Naive thymus-derived CD8-positive, alpha-beta T cell (primary cell): ENCODE results near the gene LZIC. TPM values are rescaled to one million over a fixed set of nuclear protein-coding genes. Genes with fewer than 3 reads are reported as not detected.

ENCODE experiments used
- ATAC-seq, 2 donors: fragments of 150-1000 bp; cut with Tn5 transposase in 1 of 2; sonication (Bioruptor Pico), chemical (Tn5 transposase) in 1 of 2; 1 replicate in 1 of 2; 2 replicates in 1 of 2; pipeline ENCODE4 v1.10.0; 2021; ENCODE audit warnings: mild to moderate bottlenecking in 2 of 2, moderate library complexity in 2 of 2
- POLR2A ChIA-PET: fragments of 350-600 bp; sonication (Branson Sonifier 250); formaldehyde crosslinking; loops from one replicate; lab custom pipeline; 2021; ENCODE audit warnings: antibody characterized with exemption; lab: Charles Lee
- DNase-seq, 10 donors: peaks; one replicate each; pipeline versions ENCODE4 v3.0.0 to v3.0.0-alpha.2; 2020 to 2022
- H3K27ac Mint-ChIP-seq, 10 donors: one replicate each; pipeline ENCODE4 v1.8.0; 2020 to 2022; ENCODE audit warnings: mild to moderate bottlenecking in 10 of 10, mixed read lengths in 10 of 10, moderate library complexity in 4 of 10, inconsistent platforms in 1 of 10
- H3K27me3 Mint-ChIP-seq, 5 donors: one replicate each; pipeline ENCODE4 v1.8.0; 2021 to 2022; ENCODE audit warnings: mixed read lengths in 5 of 5
- H3K36me3 Mint-ChIP-seq, 3 donors: one replicate each; pipeline ENCODE4 v1.8.0; 2020 to 2022; ENCODE audit warnings: mixed read lengths in 3 of 3, mild to moderate bottlenecking in 2 of 3, inconsistent platforms in 1 of 3
- H3K4me1 Mint-ChIP-seq, 4 donors: one replicate each; pipeline ENCODE4 v1.8.0; 2021 to 2022; ENCODE audit warnings: mixed read lengths in 4 of 4
- H3K4me3 Mint-ChIP-seq, 10 donors: one replicate each; pipeline ENCODE4 v1.8.0; 2020 to 2022; ENCODE audit warnings: mild to moderate bottlenecking in 10 of 10, mixed read lengths in 10 of 10, moderate library complexity in 6 of 10, inconsistent platforms in 1 of 10
- H3K9me3 Mint-ChIP-seq, 9 donors: one replicate each; pipeline ENCODE4 v1.8.0; 2020 to 2022; ENCODE audit warnings: mixed read lengths in 9 of 9, mild to moderate bottlenecking in 3 of 9, inconsistent platforms in 1 of 9, moderate library complexity in 1 of 9
- polyA plus RNA-seq, 3 donors: library from polyadenylated mRNA; unstranded; fragments of 300-500 nt; fragmentation: Illumina TruSeq; gene quantifications; one replicate each; pipeline ENCODE4 v1.2.3, GENCODE V29; 2021
- total RNA-seq, 8 experiments: library from RNA in 2 of 8; stranded (reverse) in 2 of 8; gene quantifications; one replicate each; pipeline ENCODE4 v1.2.3 and lab custom pipeline; 2021 to 2026

LZIC gene
- total and polyA plus RNA-seq, 5 experiments from 2014 or later: 28.8 to 39.8 (median 34.2) TPM

DNA sequence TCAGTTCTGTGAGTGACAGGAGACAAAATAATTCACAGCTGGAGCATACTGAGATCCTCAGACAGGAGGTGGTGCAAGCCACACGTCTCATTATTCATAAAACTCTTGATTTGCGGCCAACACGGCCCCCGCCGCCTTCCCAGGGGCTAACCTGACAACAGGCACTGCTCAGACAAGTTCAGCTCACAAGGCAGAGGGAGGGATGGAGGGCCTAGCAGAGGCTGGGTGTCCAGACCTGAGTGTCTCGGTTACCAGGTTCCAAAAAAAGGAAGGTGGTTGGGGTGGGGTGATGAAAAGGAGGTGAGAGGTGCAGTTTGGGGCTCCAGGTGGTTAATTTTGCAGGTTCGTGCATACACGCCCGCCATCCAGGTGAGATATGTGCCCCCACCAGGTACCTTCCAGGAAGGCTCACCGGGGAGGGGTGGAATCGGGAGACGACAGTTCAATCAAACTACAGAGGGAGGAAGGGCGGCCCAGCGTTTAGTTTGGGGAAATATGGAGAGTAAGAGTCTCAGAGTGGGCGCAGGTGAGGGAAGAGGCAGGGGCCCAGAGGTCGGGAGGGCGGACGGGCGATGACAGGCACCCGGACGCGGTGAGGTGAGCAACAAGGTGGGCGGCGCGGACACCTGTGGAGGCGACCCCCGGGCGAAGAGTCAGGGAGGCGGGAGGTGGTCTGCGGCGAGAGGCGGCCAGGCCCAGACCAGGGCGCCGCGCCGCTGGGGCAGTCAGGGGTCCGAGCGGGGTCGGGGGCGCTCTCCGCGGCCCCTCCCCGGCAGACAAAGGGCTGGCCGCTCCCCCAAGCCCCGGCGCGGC is 33.8 kb downstream of the LZIC start:
- peaks cover 23 to 42% (median 30%) of the 10 kb centered on the region in 4 donors for H3K4me1 Mint-ChIP-seq
- H3K9me3 Mint-ChIP-seq: no peaks in the 10 kb centered on the region
- peak overlapping the region; percentile 93 to 99 (median 95) for H3K4me3 Mint-ChIP-seq
- H3K27me3 Mint-ChIP-seq: no peaks in the 10 kb centered on the region
- ATAC-seq (no peak), DNase-seq (peak in 7 of 10 donors; percentile 5 to 31 (median 19))
- no peaks in the 10 kb centered on the region for H3K36me3 Mint-ChIP-seq
- POLR2A ChIA-PET: interaction anchor here (0.6 to 1.1 kb wide), 3 partner anchors 33 to 1148 kb away, joined by 3 to 4 read pairs (median 3); partner anchors contain the start of genes LZIC and NMNAT1
- H3K27ac Mint-ChIP-seq: peak overlapping the region; percentile 82 to 94 (median 90)

DNA sequence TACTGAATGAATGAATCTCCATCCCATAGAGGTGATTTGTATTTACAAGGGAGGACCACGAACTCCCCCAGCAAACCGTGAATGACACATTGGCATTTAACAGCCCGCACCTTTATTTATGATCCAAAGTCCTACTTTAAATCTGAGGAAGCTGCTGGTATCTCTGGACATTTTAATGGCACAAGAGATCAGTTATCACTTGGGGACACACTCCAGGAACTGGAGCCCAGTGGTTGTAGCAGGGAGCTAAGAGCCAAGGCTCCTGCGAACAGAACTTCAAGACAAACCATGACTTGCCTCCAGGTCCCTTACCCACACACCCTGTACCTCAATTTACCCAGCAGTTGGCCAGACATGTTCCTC is 34.3 kb downstream of the LZIC start:
- Mint-ChIP-seq H3K27me3 (no peaks in the 10 kb centered on the region), H3K4me3 (peak overlapping the region; percentile 93 to 99 (median 95))
- POLR2A ChIA-PET: interaction anchor here (0.6 to 1.1 kb wide), 3 partner anchors 34 to 1148 kb away, joined by 3 to 4 read pairs (median 3); partner anchors contain the start of genes LZIC and NMNAT1

DNA sequence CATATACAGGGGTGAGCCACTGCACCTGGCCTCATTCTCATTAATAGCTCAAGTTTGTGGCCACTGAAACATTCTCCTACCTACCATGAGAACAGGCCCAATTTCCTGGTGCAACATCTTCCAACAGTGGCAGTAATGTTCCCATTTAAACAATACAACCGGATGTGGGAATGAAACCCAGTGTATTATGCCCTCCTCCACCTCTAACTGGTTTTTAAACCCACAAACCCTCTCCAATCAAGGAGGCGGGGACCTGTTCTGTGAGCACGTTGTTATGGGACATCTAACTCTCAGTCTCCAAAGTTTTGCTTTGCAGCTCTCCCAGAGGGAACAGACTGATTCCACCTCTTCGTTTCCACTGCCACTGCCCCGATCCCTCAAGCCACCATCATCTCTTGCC is 35.8 kb downstream of the LZIC start:
- ATAC-seq (no peak), DNase-seq (no peak)
- peaks cover 23 to 39% (median 30%) of the 10 kb centered on the region in 4 donors for H3K4me1 Mint-ChIP-seq
- peak overlapping the region in 3 of 10 donors; percentile 8 to 58 (median 24) for H3K4me3 Mint-ChIP-seq
- H3K27me3 Mint-ChIP-seq: no peaks in the 10 kb centered on the region
- no peak overlapping the region for H3K27ac Mint-ChIP-seq
- POLR2A ChIA-PET: no interaction called here
- no peaks in the 10 kb centered on the region for H3K36me3 Mint-ChIP-seq
- no peaks in the 10 kb centered on the region for H3K9me3 Mint-ChIP-seq

More for the DNA sequence above, 34.3 kb downstream of the LZIC start:
- Mint-ChIP-seq H3K9me3 (no peaks in the 10 kb centered on the region), H3K27ac (peak overlapping the region; percentile 14 to 93 (median 88)), H3K36me3 (no peaks in the 10 kb centered on the region), H3K4me1 (peaks cover 23 to 42% (median 30%) of the 10 kb centered on the region in 4 donors)
- ATAC-seq (no peak), DNase-seq (no peak)

DNA sequence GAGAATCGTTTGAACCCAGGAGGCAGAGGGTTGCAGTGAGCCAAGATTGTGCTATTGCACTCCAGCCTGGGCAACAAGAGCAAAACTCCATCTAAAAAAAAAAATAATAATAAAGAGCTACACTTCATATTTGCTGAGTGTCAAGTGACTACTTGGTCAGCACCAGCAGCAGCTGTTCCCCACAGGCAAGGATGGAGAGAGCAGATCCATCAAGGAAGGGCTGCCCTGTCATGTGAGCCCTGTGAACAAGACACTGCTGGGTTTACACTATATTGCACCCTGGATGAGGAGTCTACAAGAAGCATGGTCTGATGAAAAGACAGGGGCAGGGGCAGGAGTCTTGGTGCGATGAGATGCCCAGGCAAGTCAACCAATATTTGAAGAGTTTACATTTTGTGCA is 36.7 kb downstream of the LZIC start:
- Mint-ChIP-seq H3K9me3 (no peaks in the 10 kb centered on the region), H3K36me3 (no peaks in the 10 kb centered on the region), H3K27ac (no peak overlapping the region), H3K27me3 (no peaks in the 10 kb centered on the region), H3K4me1 (peaks cover 20 to 32% (median 25%) of the 10 kb centered on the region in 4 donors), H3K4me3 (peak overlapping the region in 2 of 10 donors; percentile 10 to 43)
- POLR2A ChIA-PET: no interaction called here
- no peak for ATAC-seq
- no peak for DNase-seq

DNA sequence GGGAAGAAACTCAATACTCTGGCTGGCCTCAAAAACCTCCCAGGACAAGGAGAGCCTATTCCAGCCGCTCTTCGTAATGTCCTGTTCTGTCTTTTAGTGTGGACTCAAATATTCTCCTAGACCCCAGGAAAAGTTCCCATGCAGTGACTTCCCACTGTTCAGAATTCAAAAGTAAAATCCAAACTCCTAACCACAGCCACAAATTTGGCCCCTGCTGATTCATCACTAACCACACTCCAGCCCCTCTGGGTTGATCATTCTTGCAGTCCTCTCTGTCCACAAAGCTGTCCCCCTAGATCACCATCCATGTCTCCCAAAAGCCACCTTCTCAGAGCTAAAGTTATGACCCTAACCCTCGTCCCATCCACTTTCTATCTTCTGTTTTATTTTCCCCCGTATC is 38.2 kb downstream of the LZIC start:
- Mint-ChIP-seq H3K9me3 (no peaks in the 10 kb centered on the region), H3K27ac (peak overlapping the region in 1 of 10 donors; percentile 60), H3K4me1 (peaks cover 27 to 34% (median 31%) of the 10 kb centered on the region in 4 donors), H3K4me3 (no peak overlapping the region), H3K27me3 (no peaks in the 10 kb centered on the region), H3K36me3 (no peaks in the 10 kb centered on the region)
- DNase-seq: no peak
- ATAC-seq: no peak
- POLR2A ChIA-PET: no interaction called here

DNA sequence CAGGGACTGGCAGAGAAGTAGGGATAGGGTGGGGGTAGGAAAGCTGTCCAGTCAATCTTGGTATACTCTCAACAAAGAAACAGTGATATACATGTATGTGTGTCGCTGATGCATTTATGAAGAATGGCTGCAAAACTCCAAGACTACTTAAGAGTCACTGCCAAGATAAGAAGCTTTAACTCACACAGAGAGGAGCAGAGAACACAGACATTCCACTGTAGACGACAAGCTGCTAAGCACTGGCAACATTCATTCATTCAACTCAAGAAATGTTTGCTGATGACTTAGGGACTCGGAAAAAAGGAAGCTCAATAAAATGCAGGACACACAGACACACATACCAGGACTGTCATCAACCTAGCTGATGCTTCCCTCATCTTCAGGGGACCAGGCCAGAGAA is 38.6 kb downstream of the LZIC start:
- no peaks in the 10 kb centered on the region for H3K36me3 Mint-ChIP-seq
- POLR2A ChIA-PET: interaction anchor here (1.5 kb wide), 1 partner anchor 10 kb away, joined by 4 read pairs; no protein-coding TSS in a partner anchor
- no peak overlapping the region for H3K4me3 Mint-ChIP-seq
- no peaks in the 10 kb centered on the region for H3K9me3 Mint-ChIP-seq
- H3K27ac Mint-ChIP-seq: no peak overlapping the region
- peaks cover 27 to 36% (median 31%) of the 10 kb centered on the region in 4 donors for H3K4me1 Mint-ChIP-seq
- no peaks in the 10 kb centered on the region for H3K27me3 Mint-ChIP-seq
- ATAC-seq (no peak), DNase-seq (no peak)

DNA sequence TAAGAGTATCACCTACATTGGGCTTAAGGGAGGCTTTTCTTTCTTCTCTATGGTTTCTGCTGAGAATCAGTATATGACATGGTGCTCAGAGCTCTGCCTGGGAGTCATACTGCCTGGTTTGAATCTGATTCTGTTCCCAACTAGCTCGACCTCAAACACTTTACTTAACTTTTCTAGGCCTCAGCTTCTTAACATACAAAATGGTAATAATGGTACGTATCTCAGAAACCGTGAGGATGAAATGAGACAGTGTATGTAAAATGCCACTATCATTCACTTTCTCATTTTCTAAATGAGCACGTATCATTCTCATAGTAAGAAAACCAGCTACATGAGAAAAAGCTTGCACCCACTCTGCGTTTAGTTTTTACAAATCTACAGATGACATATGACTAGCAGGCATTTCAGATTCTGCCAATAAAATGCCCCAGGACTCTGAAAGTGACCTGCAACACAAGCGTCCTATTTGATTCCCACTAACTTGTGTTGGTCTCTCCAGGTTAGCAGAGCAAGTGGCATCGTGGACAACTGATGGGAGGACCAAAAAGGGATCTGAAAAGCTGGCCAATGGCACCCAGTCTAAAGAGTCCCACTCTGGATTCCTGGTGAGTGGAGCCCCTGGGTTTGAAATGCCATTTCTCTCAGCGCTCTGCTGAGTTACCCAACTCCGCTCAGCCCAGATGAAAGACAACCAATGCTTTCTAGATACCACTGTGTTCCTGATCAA is 39.2 kb downstream of the LZIC start:
- Mint-ChIP-seq H3K27ac (peak overlapping the region in 1 of 10 donors; percentile 5), H3K4me3 (no peak overlapping the region), H3K36me3 (no peaks in the 10 kb centered on the region), H3K9me3 (no peaks in the 10 kb centered on the region), H3K4me1 (peaks cover 21 to 29% (median 25%) of the 10 kb centered on the region in 4 donors), H3K27me3 (no peaks in the 10 kb centered on the region)
- DNase-seq: no peak
- POLR2A ChIA-PET: interaction anchor here (1.5 kb wide), 1 partner anchor 10 kb away, joined by 4 read pairs; no protein-coding TSS in a partner anchor
- ATAC-seq: no peak

DNA sequence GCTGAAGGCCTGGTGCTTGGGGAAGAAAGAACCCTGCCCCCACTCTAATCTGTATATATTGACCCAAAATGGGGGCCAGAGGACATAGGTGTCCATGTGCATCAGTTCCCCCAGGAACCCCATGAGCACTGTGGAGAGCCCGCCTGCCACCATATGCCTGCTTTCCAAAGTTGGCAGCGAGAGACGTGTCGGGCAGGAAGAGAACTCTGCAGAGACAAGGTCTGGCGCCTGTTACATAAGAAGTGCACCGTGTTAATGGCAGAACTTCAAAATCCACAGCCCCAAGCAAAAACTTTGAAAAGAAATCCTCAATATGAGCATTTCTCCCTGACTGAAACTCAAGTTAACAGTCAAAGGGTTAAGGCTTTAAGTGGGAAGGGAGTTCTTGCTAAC is 41.1 kb downstream of the LZIC start:
- POLR2A ChIA-PET: no interaction called here
- Mint-ChIP-seq H3K36me3 (no peaks in the 10 kb centered on the region), H3K4me3 (no peak overlapping the region), H3K27me3 (no peaks in the 10 kb centered on the region), H3K27ac (no peak overlapping the region), H3K4me1 (peaks cover 12 to 18% (median 15%) of the 10 kb centered on the region in 4 donors), H3K9me3 (no peaks in the 10 kb centered on the region)
- DNase-seq (no peak), ATAC-seq (no peak)

DNA sequence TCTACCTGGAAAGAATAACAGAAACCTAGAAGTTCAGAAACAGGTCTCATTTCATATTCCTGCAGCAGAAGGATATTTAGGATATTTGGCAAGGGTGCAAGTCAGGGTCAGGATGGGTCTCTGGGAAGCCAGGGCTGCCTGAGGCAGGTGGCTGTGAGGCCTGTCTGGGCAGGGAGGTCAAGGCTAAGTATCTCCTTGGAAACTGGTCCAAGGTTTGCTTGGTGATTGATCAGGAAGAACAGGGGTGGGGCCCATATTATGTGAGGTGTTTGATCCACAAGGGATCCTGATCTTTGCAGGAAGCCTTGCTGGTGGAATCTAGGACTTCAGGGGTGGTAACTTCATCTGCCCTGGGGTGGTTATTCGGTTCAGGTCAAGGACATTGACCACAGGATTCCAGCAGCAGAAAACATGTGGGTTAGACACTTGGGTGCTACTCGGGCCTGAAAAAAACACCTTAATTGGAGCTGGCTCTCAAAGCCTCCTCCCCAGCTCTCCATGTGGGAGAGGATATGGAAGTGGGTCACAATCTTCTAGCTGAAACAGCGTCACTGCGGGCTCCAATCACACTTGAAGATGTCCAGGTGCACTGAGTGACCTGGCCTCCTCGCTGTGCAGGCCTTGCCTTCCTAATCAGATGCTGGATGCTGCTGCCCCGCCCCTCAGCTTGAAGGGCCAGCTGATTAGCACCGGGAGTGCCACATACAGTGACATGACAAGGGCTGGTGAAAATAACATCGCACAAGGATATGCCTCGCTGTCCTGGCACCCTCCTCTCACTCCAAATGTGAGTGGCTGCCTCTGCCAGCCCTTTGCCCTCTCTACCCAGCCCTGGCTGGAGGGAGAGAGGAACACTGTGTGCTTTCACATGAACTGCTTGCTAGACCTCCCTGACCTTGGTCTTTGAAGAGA is 41.8 kb downstream of the LZIC start:
- POLR2A ChIA-PET: interaction anchor here (0.6 kb wide), 1 partner anchor 15 kb away, joined by 5 read pairs; no protein-coding TSS in a partner anchor
- Mint-ChIP-seq H3K9me3 (no peaks in the 10 kb centered on the region), H3K4me1 (peaks cover 12 to 18% (median 15%) of the 10 kb centered on the region in 4 donors), H3K4me3 (no peak overlapping the region), H3K27ac (peak overlapping the region in 6 of 10 donors; percentile 24 to 82 (median 64)), H3K36me3 (no peaks in the 10 kb centered on the region), H3K27me3 (no peaks in the 10 kb centered on the region)
- DNase-seq (no peak), ATAC-seq (no peak)

DNA sequence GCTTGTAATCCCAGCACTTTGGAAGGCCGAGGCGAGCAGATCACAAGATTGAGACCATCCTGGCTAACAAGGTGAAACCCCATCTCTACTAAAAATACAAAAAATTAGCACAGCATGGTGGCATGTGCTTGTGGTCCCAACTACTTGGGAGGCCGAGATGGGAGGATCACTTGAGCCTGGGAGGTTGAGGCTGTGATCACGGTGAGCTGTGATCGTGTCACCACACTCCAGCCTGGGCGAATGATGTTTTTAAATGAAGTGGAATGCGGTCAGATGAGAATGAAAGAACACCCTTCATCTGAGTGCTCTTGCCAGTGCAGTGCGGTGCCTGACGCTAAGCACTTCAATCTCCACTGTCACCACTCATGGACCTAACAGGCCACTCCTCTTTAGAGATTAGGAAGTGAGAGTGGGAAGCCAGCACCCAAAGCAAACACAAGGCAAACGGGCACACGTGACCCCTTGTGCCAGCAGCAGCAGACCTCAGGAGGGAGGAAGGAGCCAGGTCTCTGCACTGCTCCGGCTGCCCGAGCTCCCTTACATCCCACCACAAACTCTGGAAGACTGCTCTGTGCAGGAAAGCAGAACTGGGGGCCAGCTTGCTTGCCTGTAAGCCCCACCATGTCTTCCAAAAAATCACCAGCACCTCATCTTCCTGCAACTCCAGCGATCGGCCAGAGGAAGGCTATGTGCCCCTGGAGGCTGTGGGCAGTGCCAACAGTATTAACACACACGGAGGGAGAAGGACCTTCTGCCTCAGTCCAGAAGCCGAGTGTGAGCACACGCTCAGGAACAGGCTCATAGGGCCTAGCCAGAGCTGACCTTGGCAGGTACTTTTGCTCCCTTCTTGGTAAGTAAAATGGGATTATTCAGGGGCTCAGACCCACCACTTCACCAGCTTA is 42.8 kb downstream of the LZIC start:
- DNase-seq: peak in 1 of 10 donors; percentile 11
- POLR2A ChIA-PET: no interaction called here
- ATAC-seq: peak; percentile 56 to 80
- Mint-ChIP-seq H3K36me3 (no peaks in the 10 kb centered on the region), H3K27me3 (no peaks in the 10 kb centered on the region), H3K4me1 (peaks cover 10 to 18% (median 15%) of the 10 kb centered on the region in 4 donors), H3K27ac (peak overlapping the region in 9 of 10 donors; percentile 10 to 88 (median 63)), H3K4me3 (peak overlapping the region in 8 of 10 donors; percentile 7 to 72 (median 39)), H3K9me3 (no peaks in the 10 kb centered on the region)

DNA sequence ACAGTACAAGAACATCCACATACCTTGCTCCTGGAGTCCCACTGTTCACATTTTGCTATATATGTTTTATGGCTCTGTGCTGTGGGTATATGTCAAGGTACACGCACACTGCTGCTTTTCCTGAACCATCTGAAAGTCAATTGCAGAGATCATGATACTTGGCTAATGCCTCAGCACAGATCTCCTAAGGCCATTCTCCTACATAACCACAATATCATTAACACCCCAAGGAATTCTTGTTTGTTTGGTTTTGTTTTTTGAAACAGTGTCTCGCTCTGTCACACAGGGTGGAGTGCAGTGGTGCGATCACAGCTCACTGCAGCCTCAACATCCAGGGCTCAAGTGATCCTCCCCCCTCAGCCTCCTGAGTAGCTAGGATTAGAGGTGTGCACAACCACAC is 49.1 kb downstream of the LZIC start:
- DNase-seq (no peak), ATAC-seq (no peak)
- Mint-ChIP-seq H3K4me1 (peaks cover 3 to 27% (median 9%) of the 10 kb centered on the region in 4 donors), H3K36me3 (peaks cover 0 to 2% (median 0%) of the 10 kb centered on the region in 3 donors), H3K4me3 (no peak overlapping the region), H3K9me3 (no peaks in the 10 kb centered on the region), H3K27me3 (no peaks in the 10 kb centered on the region), H3K27ac (peak overlapping the region in 1 of 10 donors; percentile 71)
- POLR2A ChIA-PET: interaction anchor here (1.0 kb wide), 1 partner anchor 10 kb away, joined by 4 read pairs; no protein-coding TSS in a partner anchor
